H7 (cell line): ENCODE results near the gene SAMD4A. TPM values are rescaled to one million over a fixed set of nuclear protein-coding genes. Genes with fewer than 3 reads are reported as not detected.

Experiments
- DNase-seq: peaks from one replicate; pipeline ENCODE4 v3.0.0; 2012
- H3K27me3 ChIP-seq: 2 replicates; pipeline ENCODE4 v1.6.0; 2011; ENCODE audit warnings: mild to moderate bottlenecking, low read length; ENCODE audit not compliant: control insufficient read depth, insufficient read depth
- H3K36me3 ChIP-seq: replicated peaks from 2 replicates; pipeline ENCODE4 v1.5.1; 2011; ENCODE audit warnings: low read length; ENCODE audit not compliant: control insufficient read depth, insufficient read depth
- H3K4me3 ChIP-seq: 2 replicates; pipeline ENCODE4 v1.5.1; 2011; ENCODE audit warnings: low read depth, mild to moderate bottlenecking, control low read depth, low read length, moderate library complexity; ENCODE audit not compliant: insufficient read depth
- total RNA-seq: library from RNA; depleted of rRNA; stranded (reverse); fragments of >200 nt; shearing (Covaris generic); gene quantifications from 2 replicates; pipeline ENCODE4 v1.2.3, GENCODE V29; 2014

SAMD4A gene
- total RNA-seq, 1 experiment from 2014 or later, result 8.5 TPM

DNA sequence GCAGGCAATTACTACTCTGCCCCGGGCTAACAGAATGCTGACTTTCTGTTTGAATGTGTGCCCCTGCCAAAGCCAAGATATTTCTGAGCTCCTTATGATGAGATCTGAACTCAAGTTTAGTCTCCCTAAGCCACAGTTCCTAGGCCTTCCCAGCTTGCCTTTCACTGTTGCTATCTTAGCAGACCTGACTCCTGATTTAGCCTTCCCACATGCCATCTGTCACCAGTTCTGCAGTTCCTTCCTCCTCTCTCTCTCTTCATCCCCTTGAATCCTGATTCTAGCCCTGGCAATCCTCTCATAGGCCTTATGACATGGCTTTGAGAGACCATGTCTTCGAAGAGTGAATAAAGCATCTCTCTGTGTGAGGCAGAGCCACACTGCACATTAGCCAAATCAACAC lies 12.5 kb upstream of the SAMD4A start:
- no peak for DNase-seq
- H3K4me3 ChIP-seq, result no peak overlapping the region
- H3K27me3 ChIP-seq, result no peaks in the 10 kb centered on the region
- H3K36me3 ChIP-seq, result no peaks in the 10 kb centered on the region

- H3K36me3 ChIP-seq, result no peaks in the 10 kb centered on the region
- H3K4me3 ChIP-seq, result no peak overlapping the region
- DNase-seq, result no peak
- no peaks in the 10 kb centered on the region for H3K27me3 ChIP-seq
Observed at GRCh38 chr14:54555651-54556050, 11.3 kb upstream of the SAMD4A start.

- DNase-seq, result no peak
- H3K4me3 ChIP-seq, result no peak overlapping the region
- H3K27me3 ChIP-seq, result no peaks in the 10 kb centered on the region
- H3K36me3 ChIP-seq, result no peaks in the 10 kb centered on the region
Observed at GRCh38 chr14:54556535-54556934, 10.4 kb upstream of the SAMD4A start.

- Histone ChIP-seq H3K36me3 (no peaks in the 10 kb centered on the region), H3K27me3 (peaks cover 3% of the 10 kb centered on the region; the same call in 1 of the 2 replicates), H3K4me3 (no peak overlapping the region)
- no peak for DNase-seq
Observed at GRCh38 chr14:54562334-54562733, 4.6 kb upstream of the SAMD4A start.

- H3K4me3 ChIP-seq, result peak overlapping the region; percentile 82
- peak; percentile 32 for DNase-seq
- no peaks in the 10 kb centered on the region for H3K36me3 ChIP-seq
- peaks cover 3% of the 10 kb centered on the region; the same call in 1 of the 2 replicates for H3K27me3 ChIP-seq
Observed at GRCh38 chr14:54564071-54564867, 2.7 kb upstream of the SAMD4A start.

GRCh38 chr14:54564868-54565784 lies 1.8 kb upstream of the SAMD4A start:
- Histone ChIP-seq H3K4me3 (peak overlapping the region; percentile 82), H3K36me3 (no peaks in the 10 kb centered on the region), H3K27me3 (peaks cover 3% of the 10 kb centered on the region; the same call in 1 of the 2 replicates)
- peak; percentile 90 for DNase-seq

DNA sequence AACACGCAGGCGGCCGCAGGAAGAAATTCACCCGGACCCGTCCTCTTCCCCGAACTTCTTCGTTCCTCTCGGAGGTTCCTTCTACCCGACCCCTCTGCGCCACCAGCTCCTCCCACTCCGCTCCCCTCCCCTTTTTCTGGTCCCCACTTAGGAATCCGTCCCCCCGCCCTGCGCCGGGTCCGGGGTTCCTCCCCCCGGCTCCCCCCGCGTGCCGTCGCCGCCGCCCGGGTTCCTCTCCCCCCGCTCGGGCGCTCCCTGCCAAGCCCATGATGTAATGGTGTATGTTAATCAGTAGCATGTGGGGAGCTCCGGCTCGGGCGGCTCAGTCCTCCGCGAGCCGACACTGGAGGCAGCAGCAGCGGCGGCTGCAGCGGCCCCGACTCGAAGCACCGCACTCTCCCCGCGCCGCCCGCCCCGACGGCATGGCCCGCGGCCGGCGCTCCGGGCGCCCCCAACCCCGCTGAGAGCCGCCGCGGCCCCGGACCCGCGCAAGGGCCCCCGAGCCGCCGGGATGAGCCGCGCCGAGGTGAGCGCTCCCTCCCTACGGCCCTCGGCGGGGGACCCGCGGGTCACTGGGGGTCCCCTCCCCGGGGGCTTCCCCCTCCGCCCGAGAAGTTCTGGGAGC lies 1.0 kb upstream of the SAMD4A start:
- Histone ChIP-seq H3K4me3 (peak overlapping the region; percentile 82), H3K27me3 (peaks cover 3% of the 10 kb centered on the region; the same call in 1 of the 2 replicates), H3K36me3 (no peaks in the 10 kb centered on the region)
- DNase-seq, result peak; percentile 94

DNA sequence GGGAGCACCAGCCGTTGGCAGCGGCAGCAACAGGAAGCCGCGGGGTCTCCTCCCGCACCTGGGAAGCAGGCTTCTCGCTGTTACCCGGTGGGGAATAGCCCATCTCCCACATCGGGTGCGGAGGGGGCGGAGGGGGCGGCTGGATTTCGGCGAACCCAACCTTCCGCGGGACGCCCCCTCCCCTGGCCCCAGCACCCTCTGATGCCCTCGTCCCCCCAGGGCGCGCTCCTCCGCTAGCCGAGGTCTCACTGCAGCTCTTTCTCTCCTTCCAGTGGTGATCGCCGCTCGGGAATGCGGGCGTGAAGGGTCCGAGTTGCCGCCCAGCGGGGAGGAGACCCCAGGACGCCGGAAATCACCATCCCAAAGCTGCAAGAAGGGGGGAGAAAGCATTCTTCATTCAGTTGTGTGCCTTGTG lies 303 bp downstream of the SAMD4A start:
- peak; percentile 82 for DNase-seq
- Histone ChIP-seq H3K4me3 (peak overlapping the region; percentile 82), H3K36me3 (no peaks in the 10 kb centered on the region), H3K27me3 (peaks cover 3% of the 10 kb centered on the region; the same call in 1 of the 2 replicates)

- H3K36me3 ChIP-seq, result no peaks in the 10 kb centered on the region; the same call in 1 of the 2 replicates
- H3K27me3 ChIP-seq, result peaks cover 3% of the 10 kb centered on the region; the same call in 1 of the 2 replicates
- DNase-seq, result peak; percentile 80
- peak overlapping the region; percentile 82 for H3K4me3 ChIP-seq
Observed at GRCh38 chr14:54567639-54568561, 972 bp downstream of the SAMD4A start.

GRCh38 chr14:54568821-54569595 lies 2.1 kb downstream of the SAMD4A start:
- Histone ChIP-seq H3K27me3 (peaks cover 3% of the 10 kb centered on the region; the same call in 1 of the 2 replicates), H3K4me3 (no peak overlapping the region), H3K36me3 (no peaks in the 10 kb centered on the region; the same call in 1 of the 2 replicates)
- DNase-seq, result peak; percentile 26

- Histone ChIP-seq H3K27me3 (peaks cover 2% of the 10 kb centered on the region; the same call in 1 of the 2 replicates), H3K4me3 (no peak overlapping the region), H3K36me3 (no peaks in the 10 kb centered on the region; the same call in 1 of the 2 replicates)
- DNase-seq, result no peak
Observed at GRCh38 chr14:54570047-54570446, 3.1 kb downstream of the SAMD4A start.

DNA sequence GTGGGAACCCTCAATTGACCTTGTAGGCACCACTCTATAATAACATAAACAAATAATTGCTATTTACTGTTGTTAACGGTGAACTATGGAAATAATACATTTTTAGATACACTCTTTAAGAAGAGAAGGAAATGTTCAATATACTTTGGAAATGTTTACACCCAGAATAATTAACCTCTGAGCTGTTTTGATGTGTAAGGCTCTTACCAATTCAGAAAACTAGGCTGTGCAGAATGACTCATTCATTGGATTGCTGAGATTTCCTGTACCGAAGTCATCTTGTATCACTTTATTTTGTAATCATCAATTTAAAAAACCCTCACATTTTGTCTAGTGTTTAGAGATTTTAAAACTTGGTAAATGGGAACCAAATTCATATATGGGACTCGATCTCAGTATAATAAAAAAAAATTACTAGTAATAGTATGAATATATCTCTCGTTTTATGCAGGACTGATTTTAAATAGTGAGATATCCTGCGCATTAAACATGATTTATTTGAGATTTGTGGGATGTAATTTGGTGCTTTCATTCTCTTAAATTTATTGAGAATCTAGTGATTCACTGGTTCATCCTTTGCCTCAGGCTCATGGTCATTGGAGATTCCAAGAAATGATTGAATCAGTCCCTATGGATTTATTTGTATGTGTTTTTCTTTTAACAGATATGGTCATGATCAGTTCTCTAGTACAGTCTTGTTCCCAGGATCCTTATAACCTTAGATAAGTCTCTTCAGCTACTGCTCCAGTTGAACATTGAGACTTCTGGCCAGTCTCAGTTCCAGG lies 3.9 kb downstream of the SAMD4A start:
- H3K36me3 ChIP-seq, result no peaks in the 10 kb centered on the region; the same call in 1 of the 2 replicates
- no peak overlapping the region for H3K4me3 ChIP-seq
- H3K27me3 ChIP-seq, result no peaks in the 10 kb centered on the region; the same call in 1 of the 2 replicates
- DNase-seq, result no peak
